ENCODE data around the gene TECTA.
"Not testable (repeated sequence)": the region's sequence is repeated elsewhere in the genome, so short reads cannot be mapped to it uniquely, and the experiment has no call there.

The TECTA gene

GRCh38 chr11:121226415-121227263 lies 125.6 kb downstream of the TECTA start:
- no peak for TF ChIP-seq CTCF (IDR thresholded peaks at IDR 0.05; ENCODE audit: insufficient read depth, missing control alignments)
- DNase-seq (ENCODE audit: insufficient read length, low spot score): no peak
- no peak for FAIRE-seq

GRCh38 chr11:121228851-121229250 lies 127.8 kb downstream of the TECTA start:
- TF ChIP-seq CTCF (IDR thresholded peaks at IDR 0.05; ENCODE audit: insufficient read depth, missing control alignments): no peak
- FAIRE-seq: no peak
- no peak for DNase-seq (ENCODE audit: insufficient read length, low spot score)

GRCh38 chr11:121229495-121230215 lies 128.6 kb downstream of the TECTA start:
- no peak for DNase-seq (ENCODE audit: insufficient read length, low spot score)
- TF ChIP-seq CTCF (IDR thresholded peaks at IDR 0.05; ENCODE audit: insufficient read depth, missing control alignments): no peak
- FAIRE-seq: no peak

- FAIRE-seq (no peak), DNase-seq (ENCODE audit: insufficient read length, low spot score) (no peak)
- TF ChIP-seq CTCF (IDR thresholded peaks at IDR 0.05; ENCODE audit: insufficient read depth, missing control alignments): no peak
Observed at GRCh38 chr11:121231576-121232278, 130.7 kb downstream of the TECTA start.

GRCh38 chr11:121235057-121235456 lies 134.0 kb downstream of the TECTA start:
- TF ChIP-seq CTCF (IDR thresholded peaks at IDR 0.05; ENCODE audit: insufficient read depth, missing control alignments): no peak
- no peak for FAIRE-seq
- DNase-seq (ENCODE audit: insufficient read length, low spot score): no peak

GRCh38 chr11:121236115-121237001 lies 135.3 kb downstream of the TECTA start:
- no peak for TF ChIP-seq CTCF (IDR thresholded peaks at IDR 0.05; ENCODE audit: insufficient read depth, missing control alignments)
- FAIRE-seq: no peak
- no peak for DNase-seq (ENCODE audit: insufficient read length, low spot score)

GRCh38 chr11:121237247-121237646 lies 136.2 kb downstream of the TECTA start:
- DNase-seq (ENCODE audit: insufficient read length, low spot score); FAIRE-seq: not testable (repeated sequence)
